Activated naive CD4-positive, alpha-beta T cell treated with Interleukin-2 at 50 U/mL for 16 hours (primary cell): Measurements from ENCODE around the gene PPP5C.
"Not testable (repeated sequence)": the region's sequence is repeated elsewhere in the genome, so short reads cannot be mapped to it uniquely, and the experiment has no call there.

Experiments
- DNase-seq: peaks from one replicate; pipeline ENCODE4 v3.0.0-alpha.2; 2020

The PPP5C gene

DNA sequence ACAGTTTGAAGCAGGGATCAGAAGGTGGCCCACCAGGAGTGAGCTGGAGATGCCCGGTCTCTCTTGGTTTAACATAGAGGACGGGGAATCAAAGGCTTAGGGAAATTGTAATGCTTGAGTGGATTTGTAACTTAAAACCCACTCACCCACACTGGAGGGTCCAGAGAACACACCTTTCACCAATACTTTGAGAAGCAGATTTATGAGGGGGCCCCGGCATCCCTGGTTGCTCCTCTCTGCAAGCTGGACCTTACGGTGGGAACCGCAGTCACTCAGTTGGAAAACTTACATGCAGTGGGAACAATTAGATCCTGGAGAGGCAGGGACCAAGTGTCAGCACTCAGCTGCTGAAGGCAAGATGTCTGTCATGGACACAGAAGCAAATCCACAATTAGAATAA, 20.5 kb downstream of the PPP5C start:
- DNase-seq, result no peak

DNA sequence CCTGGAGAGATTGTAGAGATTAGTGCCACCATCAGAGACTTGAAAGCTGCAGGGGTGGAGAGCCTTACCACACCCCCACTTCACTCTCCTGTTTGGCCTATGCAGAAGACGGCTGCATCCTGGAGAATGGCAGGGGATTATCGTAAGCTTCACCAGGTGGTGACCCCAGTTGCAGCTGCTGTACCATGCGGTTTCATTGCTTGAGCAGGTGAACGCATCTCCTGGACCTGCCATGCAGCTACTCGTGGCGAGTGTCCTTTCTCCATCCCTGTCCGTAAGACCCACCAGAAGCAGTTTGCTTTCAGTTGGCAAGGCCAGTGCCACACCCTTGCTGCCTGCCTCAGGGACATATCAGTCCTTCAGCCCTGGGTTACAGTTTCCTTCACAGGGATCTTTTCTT, 21.2 kb downstream of the PPP5C start:
- no peak for DNase-seq

- no peak for DNase-seq
Observed at GRCh38 chr19:46369817-46370216, 22.9 kb downstream of the PPP5C start.

DNA sequence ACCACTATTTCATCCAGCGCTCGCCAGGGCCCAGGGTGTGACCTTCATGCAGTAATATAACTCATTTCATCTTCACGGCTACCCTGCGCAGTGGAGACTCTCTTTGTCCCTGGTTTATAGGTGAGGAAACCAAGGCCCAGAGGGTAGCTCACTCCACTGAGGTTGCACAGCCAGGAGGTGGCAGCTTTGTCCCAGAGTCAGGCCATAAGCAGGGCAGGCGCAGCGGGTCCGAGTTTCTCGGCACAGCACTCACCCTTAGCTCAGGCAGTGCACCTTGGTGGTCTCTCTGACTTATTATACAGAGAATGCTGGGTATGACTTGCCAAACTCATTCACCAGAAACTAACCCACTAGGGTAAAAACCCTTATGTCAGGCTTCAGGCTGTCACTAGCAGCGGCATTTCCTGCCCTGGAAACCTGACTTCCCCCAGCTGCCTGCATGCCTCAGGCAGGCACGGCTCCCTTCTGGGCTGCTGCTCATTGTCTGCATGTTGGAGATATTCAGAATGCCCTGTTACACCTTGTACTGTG, 24.5 kb downstream of the PPP5C start:
- no peak for DNase-seq

DNA sequence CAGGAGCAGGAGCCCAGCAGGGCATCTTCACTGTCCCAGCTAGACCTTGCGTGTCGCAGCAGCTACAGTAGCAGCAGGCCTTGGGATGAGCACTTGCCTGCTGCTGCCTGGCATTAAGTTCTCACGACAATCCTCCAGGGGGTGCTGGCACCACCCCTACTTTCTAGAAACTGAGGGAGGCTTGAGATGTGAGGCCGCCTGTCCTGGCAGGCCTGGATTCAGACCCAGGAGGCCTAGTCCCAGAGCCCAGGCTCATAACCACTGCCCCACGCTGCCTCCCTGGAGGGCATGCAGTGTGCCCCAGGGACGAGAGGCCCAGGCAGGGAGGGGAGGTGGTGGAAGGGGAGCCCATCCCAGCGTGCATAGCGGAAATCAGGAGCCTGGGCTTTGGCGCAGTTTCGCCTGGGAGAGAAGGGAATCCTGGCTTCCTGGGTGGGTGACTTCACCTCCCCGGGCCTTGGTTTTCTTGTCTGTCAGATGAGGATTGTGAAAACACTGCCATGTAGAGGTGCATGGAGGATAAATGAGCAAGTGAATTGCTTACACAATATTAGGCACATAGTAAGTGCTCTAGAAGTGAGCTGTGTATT, 26.1 kb downstream of the PPP5C start:
- DNase-seq, result no peak

DNA sequence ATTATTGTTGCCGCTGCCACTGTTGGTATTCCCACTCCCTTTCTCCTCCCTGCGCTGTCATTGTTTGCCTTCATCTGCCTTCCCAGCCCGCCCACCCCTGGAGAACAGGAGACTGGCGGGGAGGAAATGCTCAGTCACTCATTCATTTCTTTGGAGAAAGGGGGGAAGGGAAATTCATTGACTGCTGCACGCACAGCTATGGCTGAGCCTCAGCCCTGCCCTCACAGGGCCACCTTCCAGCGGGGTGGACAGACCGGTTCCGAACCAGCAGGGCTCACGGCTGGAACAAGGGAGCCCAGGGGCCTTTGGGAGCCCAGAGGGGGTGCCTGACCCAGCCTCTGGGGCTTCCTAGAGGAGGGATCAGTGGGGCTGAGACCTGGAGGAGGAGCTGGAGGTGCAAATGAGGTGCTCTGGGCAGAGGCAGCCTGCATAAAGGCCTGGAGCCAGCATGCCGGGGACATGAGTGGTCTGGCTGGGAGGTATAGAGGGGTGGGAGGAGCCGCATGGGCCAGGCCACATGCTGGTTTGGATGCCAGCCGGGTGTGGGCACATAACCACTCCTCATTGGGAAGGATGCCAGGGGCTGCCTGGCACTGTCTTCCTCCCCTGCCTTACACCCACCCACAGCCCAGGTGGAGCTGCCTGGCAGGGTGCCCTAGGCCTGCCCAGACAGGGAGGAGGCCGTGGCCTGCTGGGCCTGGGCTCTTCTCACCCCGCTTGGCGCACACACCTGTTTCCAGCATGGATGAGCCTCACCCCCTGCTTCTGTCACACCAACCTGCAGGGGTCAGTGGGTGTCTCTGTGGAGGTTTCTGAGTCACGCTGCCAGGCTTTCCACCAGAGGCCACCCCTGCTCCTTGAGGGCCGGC, 26.8 kb downstream of the PPP5C start:
- no peak for DNase-seq

DNA sequence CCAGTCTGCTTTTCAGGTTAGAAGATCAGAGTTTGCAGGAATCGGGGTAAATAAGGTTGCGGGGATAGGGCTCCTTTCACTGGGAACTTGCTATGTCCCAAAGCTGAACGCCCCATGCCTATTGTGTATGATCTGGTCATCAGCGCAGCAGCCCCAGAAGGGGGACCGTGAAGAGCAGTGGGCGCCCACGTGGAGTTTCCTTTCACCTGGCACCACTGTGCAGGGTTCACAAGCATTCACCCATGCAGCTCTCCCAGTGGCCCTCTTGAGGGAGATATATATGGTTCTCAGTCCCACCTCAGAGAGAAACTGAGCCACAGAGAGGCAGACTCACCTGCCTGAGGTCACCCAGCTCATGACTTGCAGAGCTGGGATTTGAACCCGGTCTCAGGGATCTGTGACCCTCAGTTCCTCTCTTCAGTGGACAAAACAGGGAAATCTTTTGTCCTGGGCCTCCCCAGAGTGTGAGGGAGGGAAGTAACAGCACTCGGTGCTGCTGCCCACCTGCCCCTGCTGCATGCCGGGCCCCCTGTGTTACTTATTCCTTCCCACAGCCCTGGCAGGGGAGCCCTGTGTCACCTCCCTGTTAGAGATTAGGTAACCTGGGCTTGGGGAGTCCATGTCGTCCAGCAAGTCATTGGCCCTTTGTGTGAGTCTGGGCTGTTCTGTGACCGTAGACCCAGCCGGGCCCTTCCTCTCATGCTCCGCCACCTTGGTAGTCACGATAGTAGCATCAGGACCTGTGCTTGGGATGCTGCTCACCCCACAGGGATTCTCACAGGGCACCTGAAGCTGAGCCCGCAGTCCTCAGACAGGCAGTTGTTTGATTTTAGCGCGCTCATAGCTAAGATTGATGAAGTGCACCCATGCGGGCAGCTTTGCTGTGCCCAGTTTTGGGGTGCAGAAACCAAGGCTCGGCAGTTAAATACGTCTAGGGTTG, 27.9 kb downstream of the PPP5C start:
- no peak for DNase-seq

GRCh38 chr19:46375476-46376067, 28.7 kb downstream of the PPP5C start:
- DNase-seq, result not testable (repeated sequence)

DNA sequence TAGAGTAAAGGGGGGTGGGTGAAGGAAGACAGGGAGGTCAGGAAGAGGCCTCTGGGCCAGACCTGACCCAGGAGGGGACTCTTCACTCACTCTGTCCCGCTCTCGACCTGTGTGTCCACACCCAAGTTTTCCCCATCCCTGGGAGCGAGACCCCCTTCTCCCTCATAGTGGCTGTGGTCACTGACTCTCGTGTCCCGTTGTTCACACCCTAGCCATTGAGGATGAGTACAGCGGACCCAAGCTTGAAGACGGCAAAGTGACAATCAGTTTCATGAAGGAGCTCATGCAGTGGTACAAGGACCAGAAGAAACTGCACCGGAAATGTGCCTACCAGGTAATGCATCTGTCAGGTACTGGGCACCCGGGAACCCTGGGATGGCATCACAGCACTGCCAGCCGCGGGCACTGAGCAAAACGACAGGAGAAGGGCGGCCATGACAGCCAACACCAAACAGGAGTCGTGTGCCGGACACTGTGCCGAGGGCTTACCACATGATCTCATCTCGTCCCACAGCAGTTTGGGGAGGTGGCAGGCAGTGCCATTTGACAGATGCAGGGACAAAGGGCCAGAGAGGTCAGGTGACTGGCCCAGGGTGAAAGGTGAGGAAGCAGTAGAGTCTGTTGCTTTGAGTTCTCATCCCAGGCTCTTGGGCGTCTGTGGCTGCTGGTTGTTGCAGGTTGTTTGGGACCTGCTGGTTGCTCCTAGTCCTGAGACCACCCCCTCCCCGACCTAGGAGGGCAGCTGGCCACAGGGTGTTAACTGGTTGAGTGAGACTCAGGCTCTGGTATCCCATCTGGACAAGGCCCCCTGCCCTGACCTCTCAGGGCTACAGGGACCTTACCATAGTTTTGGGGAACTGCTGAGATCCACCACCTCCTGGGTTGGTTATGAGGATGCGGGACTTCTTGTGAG, 29.6 kb downstream of the PPP5C start:
- DNase-seq, result no peak

DNA sequence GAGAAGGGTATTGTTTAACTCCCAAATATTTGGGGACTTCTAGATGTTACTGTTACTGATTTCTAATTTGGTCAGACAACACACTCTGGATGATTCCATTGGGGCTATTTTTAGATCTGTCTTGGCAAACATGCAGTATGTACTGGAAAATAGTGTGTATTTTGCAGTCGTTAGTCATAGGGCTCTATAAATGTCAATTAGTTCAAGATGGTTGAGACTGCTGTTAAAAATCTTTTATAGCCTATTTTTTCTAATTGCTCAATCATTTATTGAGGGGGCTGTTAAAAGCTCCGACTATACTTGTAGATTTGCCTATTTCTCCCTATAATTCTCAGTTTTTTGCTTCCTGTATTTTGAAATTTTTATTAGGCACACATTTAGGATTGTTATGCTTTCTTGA, 31.4 kb downstream of the PPP5C start:
- no peak for DNase-seq

DNA sequence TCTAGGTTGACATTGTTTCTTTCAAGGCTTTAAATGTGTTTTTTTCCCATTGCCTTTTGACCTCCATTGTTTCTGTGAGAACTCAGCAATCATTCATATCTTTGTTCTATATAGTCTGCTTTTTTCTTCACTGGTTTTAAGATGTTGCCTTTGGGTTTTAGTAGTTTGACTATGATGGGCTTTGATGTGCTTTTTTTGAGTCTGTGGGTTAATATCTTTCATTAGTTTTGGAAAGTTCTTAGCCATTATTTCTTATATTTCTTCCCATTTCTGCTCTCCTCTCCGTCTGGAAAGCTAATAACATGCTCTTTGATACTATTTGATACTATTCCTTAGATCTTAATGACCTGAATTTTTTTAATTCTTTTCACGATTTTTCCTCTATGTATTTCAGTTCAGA, 33.8 kb downstream of the PPP5C start:
- DNase-seq, result no peak

DNA sequence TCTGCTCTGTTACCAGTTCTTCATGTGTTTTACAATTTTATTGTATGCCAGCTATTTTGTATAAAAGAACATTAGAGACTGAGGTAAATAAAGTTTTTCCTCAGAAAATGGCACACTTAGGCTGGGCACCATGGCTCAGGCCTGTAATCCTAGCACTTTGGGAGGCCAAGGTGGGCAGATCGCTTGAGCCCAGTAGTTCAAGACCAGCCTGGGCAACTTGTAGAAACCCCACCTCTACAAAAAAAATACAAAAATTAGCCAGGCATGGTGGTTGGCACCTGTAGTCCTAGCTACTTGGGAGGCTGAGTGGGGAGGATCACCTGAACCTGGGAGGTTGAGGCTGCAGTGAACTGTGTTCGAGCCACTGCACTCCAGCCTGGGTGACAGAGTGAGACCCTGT, 34.5 kb downstream of the PPP5C start:
- no peak for DNase-seq

GRCh38 chr19:46381756-46382345, 35.0 kb downstream of the PPP5C start:
- no peak for DNase-seq

DNA sequence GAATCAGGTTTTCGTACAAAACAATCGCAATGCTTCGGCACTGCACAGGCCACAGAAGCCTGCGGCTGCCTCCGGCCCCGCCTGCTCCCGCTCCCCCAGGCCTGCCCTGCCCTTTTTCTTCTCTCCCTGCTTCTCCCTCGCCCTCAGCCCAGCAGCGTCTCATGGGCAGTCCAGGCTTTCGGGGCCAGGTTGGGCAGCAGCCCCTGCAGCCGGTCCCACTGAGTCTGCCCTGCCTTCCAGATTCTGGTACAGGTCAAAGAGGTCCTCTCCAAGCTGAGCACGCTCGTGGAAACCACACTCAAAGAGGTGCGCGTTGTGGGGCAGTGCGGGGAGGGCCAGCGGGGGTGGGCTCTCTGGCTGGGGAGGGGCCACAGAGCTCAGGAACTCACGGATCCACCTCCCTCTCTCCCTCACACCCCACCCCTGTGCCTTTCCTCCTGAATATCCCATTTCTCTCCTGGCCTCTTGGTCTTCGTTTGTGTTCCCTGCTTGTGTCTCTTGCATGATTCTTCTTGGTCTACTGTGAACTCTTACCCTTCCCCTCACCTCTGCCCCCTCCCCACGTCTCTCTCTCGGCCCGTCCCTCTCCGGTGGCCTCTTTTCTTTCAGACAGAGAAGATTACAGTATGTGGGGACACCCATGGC, 36.4 kb downstream of the PPP5C start:
- no peak for DNase-seq

DNA sequence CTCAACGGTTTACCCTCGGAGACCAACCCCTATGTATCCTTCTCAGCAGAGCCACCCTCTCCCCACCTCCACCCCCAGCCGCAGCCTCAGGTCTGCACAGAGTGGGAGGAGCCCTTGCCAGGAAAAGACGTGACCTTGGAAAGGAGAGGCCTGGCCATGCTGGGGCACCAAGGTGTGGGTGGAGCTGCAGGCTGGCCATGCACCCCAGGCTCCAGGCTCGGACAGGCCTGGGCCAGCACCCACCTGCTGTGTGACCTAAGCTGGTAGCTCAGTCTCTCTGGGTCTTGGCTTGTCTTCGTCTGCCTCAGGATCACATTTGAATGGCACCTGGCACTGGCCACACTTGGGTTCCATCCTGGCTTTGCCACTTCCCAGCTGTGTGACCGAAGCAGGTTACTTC, 37.0 kb downstream of the PPP5C start:
- DNase-seq, result no peak

GRCh38 chr19:46384396-46384795, 37.5 kb downstream of the PPP5C start:
- DNase-seq, result no peak

DNA sequence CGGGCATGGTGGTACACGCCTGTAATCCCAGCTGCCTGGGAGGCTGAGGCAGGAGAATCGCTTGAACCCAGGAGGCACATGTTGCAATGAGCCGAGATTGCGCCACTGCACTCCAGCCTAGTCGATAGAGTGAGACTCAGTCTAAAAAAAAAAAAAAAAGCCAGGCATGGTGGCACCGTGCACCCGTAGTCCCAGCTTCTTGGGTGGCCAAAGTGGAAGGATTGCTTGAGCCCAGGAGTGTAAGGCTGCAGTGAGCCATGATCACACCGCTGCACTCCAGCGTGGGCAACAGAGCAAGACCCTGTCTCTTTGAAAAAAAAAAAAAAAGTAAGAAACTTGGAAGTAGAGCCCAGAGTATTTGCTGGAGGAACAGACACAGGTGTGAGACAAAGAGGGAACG, 38.7 kb downstream of the PPP5C start:
- DNase-seq, result no peak

DNA sequence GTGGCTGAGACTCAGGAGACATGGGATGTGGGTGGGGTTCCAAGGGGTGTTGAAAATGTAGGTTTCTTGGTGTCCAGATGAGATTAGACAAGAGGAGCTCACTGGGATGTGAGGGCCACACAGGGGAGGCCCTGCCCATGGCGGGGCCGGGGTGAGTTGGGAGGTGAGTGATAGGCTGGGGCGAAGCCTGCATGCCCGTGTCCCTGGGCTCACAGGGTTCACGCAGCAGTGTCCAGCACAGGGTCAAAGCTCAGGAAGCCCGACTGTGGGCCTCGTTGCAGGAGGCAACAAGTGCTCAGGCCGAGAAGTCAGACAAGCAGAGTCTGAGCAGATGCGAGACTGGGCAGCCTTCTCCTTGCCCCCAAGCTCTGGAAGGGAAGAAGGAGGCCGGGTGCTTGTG, 39.3 kb downstream of the PPP5C start:
- DNase-seq, result no peak

DNA sequence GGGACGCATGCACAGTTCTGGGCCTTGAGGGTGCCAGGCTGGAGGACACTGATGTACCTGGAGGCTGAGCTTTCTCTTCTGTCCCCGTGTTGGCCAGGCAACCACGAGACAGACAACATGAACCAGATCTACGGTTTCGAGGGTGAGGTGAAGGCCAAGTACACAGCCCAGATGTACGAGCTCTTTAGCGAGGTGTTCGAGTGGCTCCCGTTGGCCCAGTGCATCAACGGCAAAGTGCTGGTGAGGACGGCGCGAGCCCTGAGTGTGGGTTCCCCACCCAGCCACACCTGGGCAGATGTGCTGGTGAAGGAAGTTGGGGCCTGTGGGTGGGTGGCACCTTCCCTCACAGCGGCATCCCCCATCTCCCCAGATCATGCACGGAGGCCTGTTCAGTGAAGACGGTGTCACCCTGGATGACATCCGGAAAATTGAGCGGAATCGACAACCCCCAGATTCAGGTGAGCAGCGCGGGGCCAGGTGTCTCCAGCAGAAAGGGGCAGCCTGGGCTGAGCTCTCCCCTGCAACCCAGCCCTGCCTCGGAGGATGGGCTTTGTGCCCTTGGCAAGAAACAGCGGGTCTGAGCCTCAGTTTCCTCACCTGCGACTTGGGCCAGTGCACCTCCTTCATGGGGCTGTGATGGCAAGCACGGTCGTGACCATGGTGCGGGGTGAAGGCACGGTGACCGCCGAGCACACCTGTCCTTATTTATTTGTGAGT, 40.3 kb downstream of the PPP5C start:
- no peak for DNase-seq

DNA sequence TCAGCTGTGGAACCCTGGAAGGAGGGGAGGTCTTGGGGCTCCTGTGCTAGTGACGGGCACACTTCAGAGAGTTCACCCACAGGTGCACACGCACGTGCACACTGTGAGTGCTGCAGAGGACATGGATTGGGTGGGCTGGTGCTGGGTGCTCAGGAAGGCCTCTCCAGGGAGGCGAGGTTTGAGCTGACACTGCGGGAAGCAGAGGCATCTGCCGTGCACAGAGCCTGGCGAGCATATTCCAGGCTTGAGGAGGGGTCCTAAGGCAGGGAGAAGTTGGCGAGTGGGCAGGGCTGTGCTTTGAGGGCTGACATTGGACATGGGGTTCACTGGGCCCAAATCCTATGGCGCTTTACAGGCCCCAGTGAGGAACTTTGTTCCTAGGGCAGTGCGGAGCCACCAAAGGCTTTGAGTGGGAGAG, 40.8 kb downstream of the PPP5C start:
- no peak for DNase-seq
